Measurements from ENCODE around the gene STMN1.
A peak's percentile ranks its signal among the peaks of the same experiment; 100 is the strongest.

STMN1 gene

DNA sequence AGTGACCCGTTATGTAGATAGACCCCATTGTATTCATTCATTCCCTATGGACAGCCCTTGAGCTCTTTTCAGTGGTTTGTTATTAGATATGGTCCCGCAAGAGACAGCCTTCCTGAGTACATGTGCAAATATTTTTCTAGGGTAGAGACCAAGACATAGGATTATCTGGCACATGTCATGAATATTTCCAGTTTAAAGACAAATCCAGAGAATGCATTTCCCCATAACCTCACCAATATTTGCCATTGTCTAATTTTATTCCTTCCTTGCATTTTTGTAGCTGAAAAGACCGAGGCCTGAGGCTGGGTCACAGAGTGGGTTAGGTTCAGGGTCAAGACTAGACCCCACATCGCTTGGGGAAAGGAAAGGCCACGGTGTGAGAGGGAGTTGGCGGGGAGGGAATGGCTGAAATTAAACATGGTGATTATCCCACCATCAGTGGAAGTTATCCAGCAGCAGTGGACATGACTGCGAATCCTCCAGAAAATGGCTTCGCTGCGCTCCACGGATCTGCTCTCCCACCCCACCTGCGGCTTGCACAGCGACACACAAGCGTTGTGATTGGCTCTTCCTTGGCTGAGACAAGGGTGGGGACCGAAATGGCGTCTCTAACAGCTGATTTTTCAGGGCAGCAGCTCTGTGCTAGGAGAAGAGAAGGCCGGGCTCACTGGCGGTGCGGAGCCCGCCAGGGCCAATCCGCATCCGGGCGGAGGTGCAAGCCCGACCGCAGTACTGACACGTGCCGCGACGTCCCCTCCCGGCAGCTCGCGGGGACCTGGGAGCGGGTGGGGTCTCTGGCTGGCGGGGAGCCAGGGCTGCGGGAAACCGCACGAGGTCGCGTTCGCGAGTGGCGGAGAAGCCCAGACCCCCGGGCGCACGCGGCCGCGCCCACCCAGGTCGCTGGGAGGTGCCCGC lies 16.1 kb upstream of the STMN1 start:
- DNase-seq (ENCODE audit: low read depth in 2 of 2) = peak in 1 of 2 donors; percentile 22

- no peak for DNase-seq (ENCODE audit: low read depth in 2 of 2)
These were observed 12.4 kb upstream of the STMN1 start for GRCh38 chr1:25918615-25919014.

DNA sequence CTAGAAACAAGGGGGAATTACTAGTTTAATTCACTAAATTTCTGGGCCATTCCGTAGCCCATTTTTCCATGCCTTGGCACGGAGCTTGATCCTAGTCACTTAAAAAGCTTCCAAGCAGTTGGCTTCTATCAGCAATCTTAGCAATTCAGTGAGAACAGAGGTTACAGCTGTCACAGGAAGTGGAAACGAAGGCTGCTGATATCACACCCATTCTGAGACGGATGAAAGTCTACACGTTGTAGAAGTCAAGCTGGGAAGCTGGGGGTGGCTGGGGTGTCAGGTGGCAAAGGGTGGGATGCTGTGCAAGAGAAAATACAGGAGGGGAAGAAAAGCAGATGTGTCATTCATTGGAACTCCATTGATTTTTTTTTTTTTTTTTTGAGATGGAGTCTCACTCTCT lies 11.8 kb upstream of the STMN1 start:
- no peak for DNase-seq (ENCODE audit: low read depth in 2 of 2)

DNA sequence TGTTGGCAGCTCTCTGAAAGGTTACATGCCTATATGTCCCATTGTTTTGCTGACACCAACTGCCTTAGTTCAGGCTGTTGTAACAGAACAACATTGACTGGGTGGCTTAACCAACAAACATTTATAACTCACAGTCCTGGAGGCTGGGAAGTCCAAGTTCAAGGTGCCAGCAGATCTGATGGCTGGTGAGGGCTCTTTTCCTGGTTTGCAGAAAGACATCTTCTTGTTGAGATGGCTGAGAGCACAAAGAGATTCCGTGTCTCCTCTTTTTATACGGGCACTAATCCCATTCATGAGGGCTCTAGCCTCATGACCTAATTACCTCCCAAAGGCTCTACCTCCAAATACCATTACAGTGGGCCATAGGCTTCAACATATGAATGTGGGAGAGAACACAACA lies 10.2 kb upstream of the STMN1 start:
- DNase-seq (ENCODE audit: low read depth in 2 of 2) = no peak

GRCh38 chr1:25914074-25914995 lies 8.1 kb upstream of the STMN1 start:
- DNase-seq (ENCODE audit: low read depth in 2 of 2) = no peak

GRCh38 chr1:25913206-25913605 lies 7.0 kb upstream of the STMN1 start:
- no peak for DNase-seq (ENCODE audit: low read depth in 2 of 2)

DNA sequence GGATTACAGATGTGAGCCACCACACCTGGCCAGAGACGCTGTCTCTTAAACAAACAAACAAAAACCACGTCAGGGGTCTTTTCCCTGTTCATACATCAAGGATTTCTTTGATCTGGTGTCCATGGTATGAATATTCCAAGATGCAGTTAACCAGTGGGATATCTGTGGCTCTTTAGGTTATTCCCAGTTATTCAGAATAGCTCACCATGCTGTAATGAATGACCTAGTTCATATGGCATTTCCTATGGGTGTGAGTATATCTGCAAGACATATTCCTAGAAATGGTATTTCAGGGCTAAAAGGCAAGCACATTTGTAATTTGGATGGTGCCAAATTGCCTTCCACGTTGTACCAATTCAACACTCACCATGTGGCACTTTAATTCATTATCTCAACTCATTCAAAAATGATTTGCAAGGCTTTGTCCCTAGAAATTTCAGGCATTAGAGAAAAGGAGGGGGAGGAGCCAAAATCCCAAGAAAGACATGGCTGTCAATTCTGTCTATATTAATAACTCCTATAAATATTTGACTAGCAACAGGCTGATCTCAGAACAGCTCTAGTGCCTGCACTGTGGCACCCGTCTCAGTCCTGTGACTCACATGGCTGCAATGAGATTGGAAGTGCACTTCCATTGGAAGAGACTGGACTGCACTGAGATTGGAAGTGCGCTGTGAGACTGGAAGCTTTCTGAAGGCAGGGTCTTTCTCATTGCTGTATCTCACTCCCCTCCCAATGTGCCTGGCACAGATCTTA lies 6.0 kb upstream of the STMN1 start:
- no peak for DNase-seq (ENCODE audit: low read depth in 2 of 2)

DNA sequence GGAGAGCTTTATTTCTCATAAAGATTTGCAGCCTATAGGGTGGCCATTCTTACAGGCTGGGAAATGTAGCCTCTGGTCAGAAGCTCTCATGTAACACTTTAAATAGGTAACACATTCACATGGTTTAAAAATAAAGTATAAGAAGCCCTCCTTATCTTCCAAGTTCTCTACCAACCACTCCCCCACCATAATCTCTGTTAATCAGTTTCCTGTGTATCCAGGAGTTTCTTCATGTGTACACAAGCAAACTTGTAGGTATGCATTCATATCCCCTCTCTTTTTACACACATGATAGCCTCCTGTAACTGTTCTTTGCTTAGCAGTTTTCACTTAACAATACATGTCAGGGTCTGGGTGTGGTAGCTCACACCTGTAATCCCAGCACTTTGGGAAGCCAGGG lies 4.9 kb upstream of the STMN1 start:
- no peak for DNase-seq (ENCODE audit: low read depth in 2 of 2)

DNA sequence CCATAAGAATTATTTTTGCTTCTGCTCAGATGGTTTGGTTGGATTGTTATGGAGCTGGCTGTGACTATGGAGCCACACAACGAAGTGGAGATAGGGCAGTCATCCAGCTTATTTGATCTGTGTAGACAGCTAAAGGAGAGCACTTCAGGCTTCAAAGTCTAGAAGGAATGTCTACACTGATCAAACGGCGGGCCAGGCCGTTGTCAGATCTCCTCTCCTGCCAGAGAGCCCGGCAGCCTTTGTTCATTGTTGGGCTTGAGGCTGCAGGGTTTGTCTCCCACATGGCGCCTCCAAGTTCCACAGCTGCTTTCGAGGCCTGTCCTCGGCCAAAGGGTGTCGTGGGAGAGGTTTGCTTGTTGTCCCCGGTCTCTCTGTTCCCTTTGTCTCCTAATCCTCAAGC lies 2.8 kb upstream of the STMN1 start:
- no peak for DNase-seq (ENCODE audit: low read depth in 2 of 2)

- no peak for DNase-seq (ENCODE audit: low read depth in 2 of 2)
These were observed 1.9 kb upstream of the STMN1 start for GRCh38 chr1:25908161-25908560.

- no peak for DNase-seq (ENCODE audit: low read depth in 2 of 2)
These were observed 1.4 kb upstream of the STMN1 start for GRCh38 chr1:25907601-25908000.

GRCh38 chr1:25906644-25907300 lies 553 bp upstream of the STMN1 start:
- no peak for DNase-seq (ENCODE audit: low read depth in 2 of 2)

DNA sequence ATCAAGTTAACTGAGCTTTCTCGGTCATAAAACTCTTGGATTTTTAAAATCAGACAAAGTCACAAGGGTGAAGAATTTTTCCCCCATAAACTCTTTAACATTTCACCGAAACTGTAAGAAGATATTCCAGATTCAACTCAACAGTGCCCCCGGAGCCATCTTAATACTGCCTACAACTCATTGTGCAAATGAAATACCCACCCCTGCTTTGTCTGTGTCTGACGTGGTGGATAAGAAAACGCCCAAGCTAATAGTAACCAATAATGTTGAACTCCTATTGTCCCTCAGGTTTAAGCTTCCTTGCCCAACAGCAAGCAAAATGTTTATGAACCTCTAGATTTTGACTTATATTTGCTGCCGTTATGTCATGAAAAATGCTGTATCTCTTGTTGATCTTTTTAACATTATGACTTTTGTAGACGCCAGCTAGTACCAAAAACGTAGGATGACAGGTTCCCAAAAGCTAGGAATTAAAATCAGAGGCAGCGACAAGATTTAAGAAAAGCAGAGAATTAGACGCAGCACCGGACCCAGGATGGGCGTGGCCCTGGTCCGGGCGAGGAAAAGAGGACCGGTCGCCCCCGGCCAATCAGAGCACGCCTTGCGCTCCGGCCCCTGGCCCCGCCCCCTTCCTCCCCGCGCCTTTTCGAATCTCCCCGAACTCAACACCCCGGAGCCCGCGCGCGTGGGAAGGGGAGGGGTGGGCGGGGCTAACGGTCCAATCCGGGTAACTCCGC lies 1.1 kb downstream of the STMN1 start:
- peak; percentile 93 to 97 for DNase-seq (ENCODE audit: low read depth in 2 of 2)

- DNase-seq (ENCODE audit: low read depth in 2 of 2) = no peak
These were observed 2.2 kb downstream of the STMN1 start for GRCh38 chr1:25903986-25904385.

DNA sequence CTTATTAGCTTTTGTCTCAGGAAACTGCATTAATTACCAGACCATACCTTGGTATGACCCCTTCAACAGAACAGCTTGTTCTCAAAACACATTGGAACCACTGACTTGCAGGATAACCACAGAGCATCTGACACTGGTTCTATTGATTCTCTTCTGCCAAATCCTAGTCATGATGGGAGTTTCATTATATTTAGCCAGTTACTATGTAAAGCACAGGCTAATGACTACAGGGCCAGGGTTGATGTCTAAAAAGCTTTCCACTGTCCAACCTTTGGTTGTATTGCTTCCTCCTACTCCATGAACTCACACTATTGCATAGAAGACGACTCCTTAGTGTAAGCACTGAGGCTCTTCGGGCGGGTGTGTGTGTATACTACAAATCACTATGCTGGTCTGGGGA lies 3.8 kb downstream of the STMN1 start:
- no peak for DNase-seq (ENCODE audit: low read depth in 2 of 2)

DNA sequence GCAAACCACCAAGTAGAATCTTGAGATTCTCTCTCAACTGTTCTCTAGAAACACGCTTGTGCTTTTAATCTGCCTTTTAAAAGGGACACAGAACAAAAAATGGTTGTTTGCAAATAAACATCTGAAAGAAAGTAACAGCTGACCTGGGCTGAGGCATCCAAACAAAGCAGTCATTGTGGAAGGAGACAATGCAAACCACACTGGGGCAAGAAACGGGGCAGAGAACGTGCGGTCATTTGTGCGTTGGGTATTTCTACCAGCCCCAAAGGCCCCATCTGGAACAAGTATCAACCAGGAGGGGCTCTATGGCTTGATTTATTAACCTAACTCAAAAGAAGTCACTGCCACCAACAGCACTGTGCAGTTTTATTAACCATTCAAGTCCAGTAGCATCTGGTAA lies 6.0 kb downstream of the STMN1 start:
- no peak for DNase-seq (ENCODE audit: low read depth in 2 of 2)

- DNase-seq (ENCODE audit: low read depth in 2 of 2) = no peak
These were observed 6.4 kb downstream of the STMN1 start for GRCh38 chr1:25899792-25900191.

DNA sequence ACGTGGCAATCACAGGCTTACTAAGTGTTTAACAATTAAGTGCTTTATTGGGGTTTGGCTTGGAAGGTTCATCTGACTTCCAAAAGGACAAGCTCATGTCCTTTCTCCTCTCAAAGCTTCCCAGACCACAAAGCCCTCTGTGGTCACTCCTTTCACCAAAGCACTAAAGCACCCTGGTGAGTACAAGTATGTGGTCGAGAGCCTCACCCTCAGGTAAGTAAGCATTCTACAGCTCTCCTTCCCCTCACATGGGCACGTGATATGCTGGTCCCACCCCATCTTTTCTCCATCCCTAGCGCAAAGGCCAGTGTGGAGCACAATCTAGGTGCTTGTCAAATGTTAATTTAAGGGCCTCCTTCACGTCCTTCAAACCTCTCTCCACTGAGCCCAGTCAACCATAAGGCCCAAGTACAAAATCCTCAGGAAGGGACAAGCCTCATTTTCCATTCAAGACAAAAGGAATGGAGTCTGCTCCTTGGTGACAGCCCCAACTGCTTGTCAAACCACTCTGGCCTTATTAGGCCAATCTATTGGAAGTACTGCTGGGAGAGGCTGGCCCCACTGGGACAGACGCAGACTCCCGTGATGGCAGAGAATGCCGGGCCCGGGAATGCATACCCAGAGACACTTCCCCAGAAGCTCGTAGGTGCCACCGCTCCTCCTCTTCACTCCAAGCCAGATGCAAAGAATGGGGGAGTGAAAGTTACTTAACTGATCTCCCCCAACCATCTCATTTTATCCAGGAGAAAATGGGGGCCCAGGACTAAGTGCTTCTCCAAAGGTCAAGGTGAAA lies 7.8 kb downstream of the STMN1 start:
- no peak for DNase-seq (ENCODE audit: low read depth in 2 of 2)

DNA sequence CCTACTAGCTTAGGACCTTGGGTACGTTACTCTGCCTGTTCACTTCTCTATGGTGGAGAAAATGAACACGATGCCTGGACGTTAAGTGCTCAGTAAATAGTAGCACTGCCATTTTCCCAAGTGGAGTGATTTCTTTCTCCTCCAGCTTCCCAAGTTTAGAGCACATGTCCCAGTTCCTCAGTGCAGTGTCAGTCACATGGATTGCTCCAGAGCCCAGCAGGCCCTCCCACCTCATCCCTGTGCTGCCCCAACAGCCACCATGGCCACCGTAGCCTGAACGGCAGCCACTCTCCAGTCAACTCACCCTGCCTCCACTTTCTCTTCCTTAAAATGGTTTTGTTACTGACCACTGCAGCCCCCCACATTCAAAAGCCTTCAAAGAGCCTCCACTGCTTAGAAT lies 8.5 kb downstream of the STMN1 start:
- DNase-seq (ENCODE audit: low read depth in 2 of 2) = no peak

DNA sequence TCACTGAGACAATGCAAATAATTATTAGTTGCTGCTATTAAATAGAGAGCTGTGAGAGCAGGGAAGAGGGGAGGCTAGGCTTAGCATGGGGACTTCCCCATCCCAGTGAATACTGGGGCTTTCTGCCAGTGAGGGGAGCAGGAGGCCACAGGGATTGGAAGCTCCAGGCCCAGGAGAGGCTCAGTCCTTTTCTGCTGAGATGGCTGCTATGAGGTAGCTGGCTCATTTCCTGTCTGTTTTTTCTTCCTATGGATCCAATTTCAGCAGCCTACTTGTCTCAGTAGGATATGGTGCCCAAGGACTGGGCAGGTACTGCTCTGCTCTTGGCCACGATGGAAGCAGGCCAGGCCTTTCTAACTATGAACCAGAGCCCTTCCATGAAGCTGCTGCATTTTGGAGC lies 10.0 kb downstream of the STMN1 start:
- no peak for DNase-seq (ENCODE audit: low read depth in 2 of 2)
